ENCODE measurements around the gene PRPF8. TPM values are rescaled to one million over a fixed set of nuclear protein-coding genes. Genes with fewer than 3 reads are reported as not detected.
A peak's percentile ranks its signal among the peaks of the same experiment; 100 is the strongest.

PRPF8 gene
- total and polyA plus RNA-seq, 2 of the 8 experiments (the other 6 are each of a cell fraction or from before 2014, with no cell fraction given), result 329 to 337 TPM

- H2BK20ac ChIP-seq (ENCODE audit: low read length), result no peak within 1 kb of the TSS
- H3K14ac ChIP-seq (ENCODE audit: insufficient read length), result no peak within 1 kb of the TSS
- peak within 1 kb of the TSS; percentile 30 for H3K56ac ChIP-seq (replicated peaks; ENCODE audit: insufficient read length, low read depth, low read length)
- H3K79me1 ChIP-seq (ENCODE audit: low read depth, low read length), result peaks cover 4% of the 10 kb centered on the region; the same call in 1 of the 2 replicates
- peak in 1 of 2 experiments; percentile 90 for DNase-seq (ENCODE audit: low read depth in 1 of 2, low spot score in 2 of 2)
- no peak within 1 kb of the TSS for H3K27ac ChIP-seq (ENCODE audit: low read depth, low read length)
- peak within 1 kb of the TSS; percentile 93 for H4K8ac ChIP-seq (ENCODE audit: extremely low read depth, insufficient read depth, low read length)
- H3K27me3 ChIP-seq (replicated peaks in 1 of 4; ENCODE audit: control insufficient read depth in 3 of 4, extremely low read depth in 1 of 4, insufficient read depth in 3 of 4, low read length in 3 of 4), result 0 out of 7 replicates have a peak, but pooled peaks cover 0 to 2% (median 0%) of the 10 kb centered on the region in 4 experiments
- H2AFZ ChIP-seq (ENCODE audit: low read length), result no peak within 1 kb of the TSS; the same call in 1 of the 2 replicates
- peak within 1 kb of the TSS; percentile 33 for H4K5ac ChIP-seq (ENCODE audit: insufficient read length, low read depth, low read length)
- CTCF ChIA-PET (ENCODE audit: partially characterized antibody), result interaction anchor here (1.0 to 2.5 kb wide), 10 partner anchors 10 to 62 kb away, joined by 3 to 15 read pairs (median 3); partner anchors contain the start of gene SERPINF1
- H3K18ac ChIP-seq (ENCODE audit: extremely low read depth, low read length), result no peak within 1 kb of the TSS; the same call in 1 of the 2 replicates
- no peak within 1 kb of the TSS for H3K23ac ChIP-seq (ENCODE audit: insufficient read length)
- H2BK120ac ChIP-seq (replicated peaks; ENCODE audit: low read depth, low read length), result no peak within 1 kb of the TSS
- peak within 1 kb of the TSS; percentile 44 for H3K4ac ChIP-seq (replicated peaks; ENCODE audit: insufficient read length, low read depth, low read length)
- H2BK5ac ChIP-seq (ENCODE audit: low read depth, low read length), result no peak within 1 kb of the TSS; the same call in 1 of the 2 replicates
- H4K20me1 ChIP-seq (replicated peaks in 1 of 2; ENCODE audit: control insufficient read depth in 1 of 2, insufficient read depth in 2 of 2, low read length in 2 of 2), result peaks cover 0 to 5% of the 10 kb centered on the region in 2 experiments
- H3K9me3 ChIP-seq (ENCODE audit: insufficient read depth in 2 of 2, low read depth in 1 of 2, low read length in 1 of 2), result no peaks in the 10 kb centered on the region
- H4K91ac ChIP-seq (replicated peaks; ENCODE audit: insufficient read length, low read length), result peak within 1 kb of the TSS; percentile 65
- no peak for FAIRE-seq
- WGBS, 2 experiments (ENCODE audit: extremely low coverage in 1 of 2, insufficient coverage in 1 of 2, insufficient read length in 1 of 2, insufficient replicate concordance in 2 of 2, low coverage in 1 of 2, low lambda C conversion rate in 2 of 2, missing lambda C conversion rate in 1 of 2), result 5% methylated on average over 20 of the region's 57 CpGs; no CpG with 5 or more reads in 1 of the 2 experiments
- no peaks in the 10 kb centered on the region; a peak in 1 of 8 replicates for H3K36me3 ChIP-seq (ENCODE audit: control insufficient read depth in 2 of 4, insufficient read depth in 4 of 4, low read length in 3 of 4)
- H3K23me2 ChIP-seq (ENCODE audit: low read depth, low read length), result peaks cover 8% of the 10 kb centered on the region; the same call in 1 of the 2 replicates
- no peak within 1 kb of the TSS for H2BK15ac ChIP-seq (ENCODE audit: low read length)
- H3K4me3 ChIP-seq (ENCODE audit: extremely low read depth in 1 of 4, insufficient read depth in 2 of 4, low read depth in 3 of 4, low read length in 4 of 4), result peak within 1 kb of the TSS; percentile 39 to 78 (median 45)
- H3K4me1 ChIP-seq (replicated peaks in 1 of 4; ENCODE audit: control insufficient read depth in 3 of 4, insufficient read depth in 4 of 4, low read length in 3 of 4), result peaks cover 0 to 5% (median 3%) of the 10 kb centered on the region in 4 experiments; a peak in 5 of 7 replicates
- H3K79me2 ChIP-seq (ENCODE audit: control insufficient read depth in 1 of 2, insufficient read depth in 2 of 2, low read length in 2 of 2), result no peaks in the 10 kb centered on the region; a peak in 1 of 4 replicates
- H2AK5ac ChIP-seq (ENCODE audit: low read depth, low read length), result no peak within 1 kb of the TSS
- POLR2A ChIA-PET (ENCODE audit: partially characterized antibody), result interaction anchor here (0.9 to 3.1 kb wide), 7 partner anchors 8 to 42 kb away, joined by 3 to 17 read pairs (median 5); partner anchors contain the start of gene SERPINF1
- 0 out of 2 replicates have a peak within 1 kb of the TSS, but pooled peaks have one; percentile 5 for H2BK12ac ChIP-seq (ENCODE audit: low read depth, low read length)
- peak within 1 kb of the TSS in 1 of 4 experiments; percentile 35; a peak in 3 of 7 replicates for H3K9ac ChIP-seq (replicated peaks in 1 of 4; ENCODE audit: extremely low read depth in 1 of 4, low read depth in 3 of 4, low read length in 3 of 4)
- H3K4me2 ChIP-seq (ENCODE audit: insufficient read depth in 1 of 2, low read depth in 2 of 2, low read length in 2 of 2), result peak within 1 kb of the TSS; percentile 44 to 95
- TF ChIP-seq ATF3 (IDR thresholded peaks at IDR 0.05; ENCODE audit: insufficient read depth, low read depth, low read length), result peak; percentile 99
- TF ChIP-seq EP300 (IDR thresholded peaks at IDR 0.05; ENCODE audit: borderline replicate concordance in 1 of 2, low read depth in 2 of 2, low read length in 2 of 2), result 0 out of 3 replicates have a peak, but pooled peaks of 1 of the 2 experiments have one; percentile 14
- peak; percentile 65; the same call in 1 of the 2 replicates for TF ChIP-seq GTF2F1 (IDR thresholded peaks at IDR 0.05; ENCODE audit: borderline replicate concordance, low read depth, low read length)
- TF ChIP-seq SP4 (IDR thresholded peaks at IDR 0.05; ENCODE audit: low read length), result peak; percentile 95; the same call in 1 of the 2 replicates
- TF ChIP-seq SP2 (IDR thresholded peaks at IDR 0.05; ENCODE audit: low read length), result no peak
- TF ChIP-seq, protein P1, sequence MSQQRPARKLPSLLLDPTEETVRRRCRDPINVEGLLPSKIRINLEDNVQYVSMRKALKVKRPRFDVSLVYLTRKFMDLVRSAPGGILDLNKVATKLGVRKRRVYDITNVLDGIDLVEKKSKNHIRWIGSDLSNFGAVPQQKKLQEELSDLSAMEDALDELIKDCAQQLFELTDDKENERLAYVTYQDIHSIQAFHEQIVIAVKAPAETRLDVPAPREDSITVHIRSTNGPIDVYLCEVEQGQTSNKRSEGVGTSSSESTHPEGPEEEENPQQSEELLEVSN (IDR thresholded peaks at IDR 0.05), result peak; percentile 88
- peak; percentile 98 for TF ChIP-seq MAX (IDR thresholded peaks at IDR 0.05)
- TF ChIP-seq KDM4A (IDR thresholded peaks at IDR 0.05; ENCODE audit: low read depth, low read length, severe bottlenecking), result no peak
- TF ChIP-seq CREB1 (IDR thresholded peaks at IDR 0.05), result 0 out of 2 replicates have a peak, but pooled peaks have one; percentile 36
- TF ChIP-seq SUZ12 (IDR thresholded peaks at IDR 0.05; ENCODE audit: low read length), result no peak
These were observed 39.7 kb upstream of the PRPF8 start, which contains the start of gene WDR81 for GRCh38 chr17:1724351-1724868. Gene WDR81, plus strand, starts transcription at chr17:1724704. Its CDS starts 256 bp downstream, at chr17:1724960.
